ENCODE measurements around the gene PDPK1.

Gene PDPK1

DNA sequence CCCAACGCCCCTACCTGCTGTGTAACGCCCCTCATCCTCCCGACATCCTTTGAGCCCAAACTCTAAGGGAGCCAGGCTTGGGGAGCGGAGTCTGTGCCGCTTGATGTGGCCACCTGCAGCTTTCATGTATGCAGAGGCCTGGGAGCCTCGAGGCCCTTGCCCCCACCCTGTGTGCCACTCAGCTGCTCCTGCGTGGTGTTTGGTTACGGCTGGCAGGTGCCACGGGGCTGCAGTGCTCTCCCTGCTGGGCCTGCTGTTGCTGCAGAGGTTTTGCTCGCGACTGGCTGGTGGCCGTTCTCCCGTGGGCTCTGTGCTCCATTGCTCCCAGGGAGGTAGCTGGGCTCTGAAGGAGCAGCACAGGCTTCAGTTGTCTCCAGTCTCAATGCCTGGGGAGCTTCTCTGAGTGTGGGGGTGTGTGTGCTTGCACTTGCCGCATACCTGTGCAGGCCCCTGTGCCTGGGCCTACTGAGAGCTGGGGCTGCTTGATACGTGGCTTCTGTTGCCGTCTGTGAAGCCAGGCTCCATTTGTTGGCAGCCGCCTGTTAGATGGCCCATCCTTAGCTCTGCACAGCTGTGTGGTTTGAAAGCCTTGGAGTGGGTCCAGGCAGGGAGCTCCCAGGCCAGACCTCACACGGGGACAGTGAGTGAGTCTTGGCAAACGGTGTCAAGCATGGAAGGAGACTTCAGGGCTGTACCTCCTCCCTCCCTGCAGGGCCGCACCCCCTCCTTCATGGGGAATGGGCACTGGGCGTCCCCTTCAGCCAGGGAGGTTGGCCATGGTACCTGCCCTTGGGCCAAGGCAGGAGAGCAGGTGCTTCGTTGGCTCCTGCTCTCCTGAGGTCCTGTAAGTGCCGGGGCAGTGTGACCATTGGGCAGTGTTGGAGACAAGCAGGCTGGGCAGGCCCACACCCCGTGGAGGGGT is 47.2 kb downstream of the PDPK1 start:
- peak; percentile 27 for DNase-seq (ENCODE audit: low read depth)
- no peak overlapping the region for H3K4me3 ChIP-seq (ENCODE audit: low read length)
- TF ChIP-seq, protein P1, sequence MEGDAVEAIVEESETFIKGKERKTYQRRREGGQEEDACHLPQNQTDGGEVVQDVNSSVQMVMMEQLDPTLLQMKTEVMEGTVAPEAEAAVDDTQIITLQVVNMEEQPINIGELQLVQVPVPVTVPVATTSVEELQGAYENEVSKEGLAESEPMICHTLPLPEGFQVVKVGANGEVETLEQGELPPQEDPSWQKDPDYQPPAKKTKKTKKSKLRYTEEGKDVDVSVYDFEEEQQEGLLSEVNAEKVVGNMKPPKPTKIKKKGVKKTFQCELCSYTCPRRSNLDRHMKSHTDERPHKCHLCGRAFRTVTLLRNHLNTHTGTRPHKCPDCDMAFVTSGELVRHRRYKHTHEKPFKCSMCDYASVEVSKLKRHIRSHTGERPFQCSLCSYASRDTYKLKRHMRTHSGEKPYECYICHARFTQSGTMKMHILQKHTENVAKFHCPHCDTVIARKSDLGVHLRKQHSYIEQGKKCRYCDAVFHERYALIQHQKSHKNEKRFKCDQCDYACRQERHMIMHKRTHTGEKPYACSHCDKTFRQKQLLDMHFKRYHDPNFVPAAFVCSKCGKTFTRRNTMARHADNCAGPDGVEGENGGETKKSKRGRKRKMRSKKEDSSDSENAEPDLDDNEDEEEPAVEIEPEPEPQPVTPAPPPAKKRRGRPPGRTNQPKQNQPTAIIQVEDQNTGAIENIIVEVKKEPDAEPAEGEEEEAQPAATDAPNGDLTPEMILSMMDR (conservative IDR thresholded peaks at IDR 0.05; ENCODE audit: low read length) = no peak

GRCh38 chr16:2585651-2586081 is 47.8 kb downstream of the PDPK1 start:
- no peak overlapping the region for H3K4me3 ChIP-seq (ENCODE audit: low read length)
- TF ChIP-seq, protein P1 (conservative IDR thresholded peaks at IDR 0.05; ENCODE audit: low read length) = no peak
- DNase-seq (ENCODE audit: low read depth) = no peak

DNA sequence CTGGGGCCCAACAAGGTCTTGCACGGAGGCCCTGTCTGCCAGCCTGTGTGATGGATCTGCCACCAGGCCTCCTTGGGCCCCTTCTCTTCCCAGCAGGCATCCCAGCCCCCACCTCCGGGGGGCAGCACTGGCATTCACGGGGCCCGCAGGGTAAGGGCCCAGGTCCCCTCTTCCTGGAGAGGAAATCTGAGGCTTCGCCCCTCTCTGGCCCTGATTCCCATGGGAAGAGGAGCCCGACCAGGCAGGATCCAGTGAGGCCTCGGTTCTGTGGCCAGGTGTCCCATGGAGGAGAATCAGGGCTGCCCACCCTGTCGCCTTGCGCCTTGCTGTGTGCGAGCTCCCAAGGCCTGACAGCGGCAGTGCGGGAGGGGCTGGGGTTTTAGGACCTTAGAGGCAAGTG is 48.4 kb downstream of the PDPK1 start:
- no peak for DNase-seq (ENCODE audit: low read depth)
- no peak overlapping the region for H3K4me3 ChIP-seq (ENCODE audit: low read length)
- TF ChIP-seq, protein P1 (conservative IDR thresholded peaks at IDR 0.05; ENCODE audit: low read length) = no peak

DNA sequence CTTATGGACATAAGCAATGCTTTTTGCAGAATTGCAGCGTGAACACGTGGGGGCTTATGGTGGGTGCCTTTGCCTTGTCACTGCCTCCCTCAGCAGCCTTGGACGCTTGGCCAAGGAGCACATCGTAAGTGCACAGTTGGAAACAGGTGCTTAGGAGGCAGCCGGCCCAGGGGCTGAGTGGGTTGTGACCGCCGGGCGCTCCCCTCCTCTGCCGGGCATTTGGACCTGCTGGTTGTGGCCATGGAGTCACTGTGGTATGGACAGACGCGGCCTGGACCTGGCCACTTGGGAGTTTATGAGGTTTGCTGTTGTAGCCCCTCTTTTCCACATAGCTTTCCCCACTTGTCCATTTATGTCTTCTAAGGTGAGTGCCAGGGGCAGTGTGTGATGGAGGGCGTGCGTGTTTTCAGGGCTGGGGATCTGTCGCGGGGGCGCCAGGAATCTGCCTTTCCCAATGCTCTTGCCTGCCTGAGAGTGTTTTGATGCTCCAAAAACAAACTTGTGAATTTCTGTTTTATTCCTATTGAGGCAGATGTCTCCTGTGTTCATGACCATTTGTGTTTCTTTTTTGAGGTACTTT is 49.2 kb downstream of the PDPK1 start:
- TF ChIP-seq, protein P1 (conservative IDR thresholded peaks at IDR 0.05; ENCODE audit: low read length) = no peak
- no peak overlapping the region for H3K4me3 ChIP-seq (ENCODE audit: low read length)
- no peak for DNase-seq (ENCODE audit: low read depth)

GRCh38 chr16:2587891-2588565 is 50.2 kb downstream of the PDPK1 start:
- H3K4me3 ChIP-seq (ENCODE audit: low read length) = no peak overlapping the region
- TF ChIP-seq, protein P1 (conservative IDR thresholded peaks at IDR 0.05; ENCODE audit: low read length) = no peak
- DNase-seq (ENCODE audit: low read depth) = no peak

- no peak for DNase-seq (ENCODE audit: low read depth)
- H3K4me3 ChIP-seq (ENCODE audit: low read length) = no peak overlapping the region
Observed at GRCh38 chr16:2591476-2592240, 53.8 kb downstream of the PDPK1 start.

More at GRCh38 chr16:2591476-2592240, 53.8 kb downstream of the PDPK1 start:
- TF ChIP-seq, protein P1 (conservative IDR thresholded peaks at IDR 0.05; ENCODE audit: low read length) = no peak
